Measurements from ENCODE around the gene C1orf210. TPM values are rescaled to one million over a fixed set of nuclear protein-coding genes. Genes with fewer than 3 reads are reported as not detected.

Gene C1orf210
- total and polyA plus RNA-seq, 10 donors, result not detected

GRCh38 chr1:43267818-43268425 is 17.5 kb downstream of the C1orf210 start:
- Histone ChIP-seq H3K4me3 (no peak overlapping the region), H3K36me3 (no peaks in the 10 kb centered on the region), H3K9me3 (peaks cover 0 to 10% (median 7%) of the 10 kb centered on the region in 8 donors), H3K27ac (no peak overlapping the region), H3K4me1 (peaks cover 0 to 12% (median 5%) of the 10 kb centered on the region in 6 donors), H3K27me3 (replicated peaks in 1 of 7) (peaks cover 0 to 24% (median 0%) of the 10 kb centered on the region in 7 donors)
- no peak for TF ChIP-seq POLR2A (IDR thresholded peaks at IDR 0.05)
- intact Hi-C loops (cut with DNase I; ENCODE audit: low total_unique reads), result no loop called here
- peak; percentile 28 for DNase-seq
- 81 to 95% (median 89%) methylated on average over 3 of the region's 3 CpGs for WGBS, 5 donors

DNA sequence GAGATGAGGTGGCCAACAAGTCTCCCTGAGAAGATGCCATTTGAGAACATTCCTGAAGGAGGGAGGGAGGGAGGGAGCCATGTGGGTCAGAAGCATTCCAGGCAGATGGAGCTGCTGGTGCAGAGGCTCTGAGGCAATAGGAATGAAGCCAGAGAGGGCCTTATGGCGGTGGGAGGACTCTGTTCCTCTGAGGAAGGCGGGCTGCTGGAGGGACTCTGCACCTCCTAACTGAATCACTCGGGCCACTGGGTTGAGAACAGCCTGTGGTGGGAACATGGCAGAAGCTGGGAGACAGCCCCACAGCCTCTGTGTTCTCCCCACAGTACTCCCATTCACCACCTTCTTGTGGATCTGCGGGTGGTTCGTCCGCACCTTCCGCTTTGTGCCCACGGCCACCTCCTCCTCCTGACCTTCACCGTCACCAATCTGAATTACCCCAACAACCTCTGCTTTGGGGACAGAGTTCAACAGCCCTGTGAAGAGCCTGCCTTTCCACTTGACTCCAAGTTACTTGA is 18.0 kb downstream of the C1orf210 start:
- Histone ChIP-seq H3K27ac (no peak overlapping the region), H3K27me3 (replicated peaks in 1 of 7) (peaks cover 0 to 24% (median 0%) of the 10 kb centered on the region in 7 donors), H3K4me3 (no peak overlapping the region), H3K4me1 (peaks cover 0 to 12% (median 5%) of the 10 kb centered on the region in 6 donors), H3K9me3 (peaks cover 0 to 12% (median 8%) of the 10 kb centered on the region in 8 donors), H3K36me3 (no peaks in the 10 kb centered on the region)
- intact Hi-C loops (cut with DNase I; ENCODE audit: low total_unique reads), result no loop called here
- no peak for DNase-seq
- 79 to 96% (median 92%) methylated on average over 9 of the region's 9 CpGs for WGBS, 5 donors
- no peak for TF ChIP-seq POLR2A (IDR thresholded peaks at IDR 0.05)
- TF ChIP-seq POLR2AphosphoS5 (IDR thresholded peaks at IDR 0.05), result no peak
- TF ChIP-seq, protein P1, sequence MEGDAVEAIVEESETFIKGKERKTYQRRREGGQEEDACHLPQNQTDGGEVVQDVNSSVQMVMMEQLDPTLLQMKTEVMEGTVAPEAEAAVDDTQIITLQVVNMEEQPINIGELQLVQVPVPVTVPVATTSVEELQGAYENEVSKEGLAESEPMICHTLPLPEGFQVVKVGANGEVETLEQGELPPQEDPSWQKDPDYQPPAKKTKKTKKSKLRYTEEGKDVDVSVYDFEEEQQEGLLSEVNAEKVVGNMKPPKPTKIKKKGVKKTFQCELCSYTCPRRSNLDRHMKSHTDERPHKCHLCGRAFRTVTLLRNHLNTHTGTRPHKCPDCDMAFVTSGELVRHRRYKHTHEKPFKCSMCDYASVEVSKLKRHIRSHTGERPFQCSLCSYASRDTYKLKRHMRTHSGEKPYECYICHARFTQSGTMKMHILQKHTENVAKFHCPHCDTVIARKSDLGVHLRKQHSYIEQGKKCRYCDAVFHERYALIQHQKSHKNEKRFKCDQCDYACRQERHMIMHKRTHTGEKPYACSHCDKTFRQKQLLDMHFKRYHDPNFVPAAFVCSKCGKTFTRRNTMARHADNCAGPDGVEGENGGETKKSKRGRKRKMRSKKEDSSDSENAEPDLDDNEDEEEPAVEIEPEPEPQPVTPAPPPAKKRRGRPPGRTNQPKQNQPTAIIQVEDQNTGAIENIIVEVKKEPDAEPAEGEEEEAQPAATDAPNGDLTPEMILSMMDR (IDR thresholded peaks at IDR 0.05 in 8 of 11, conservative IDR thresholded peaks at IDR 0.05 in 3 of 11), result no peak

DNA sequence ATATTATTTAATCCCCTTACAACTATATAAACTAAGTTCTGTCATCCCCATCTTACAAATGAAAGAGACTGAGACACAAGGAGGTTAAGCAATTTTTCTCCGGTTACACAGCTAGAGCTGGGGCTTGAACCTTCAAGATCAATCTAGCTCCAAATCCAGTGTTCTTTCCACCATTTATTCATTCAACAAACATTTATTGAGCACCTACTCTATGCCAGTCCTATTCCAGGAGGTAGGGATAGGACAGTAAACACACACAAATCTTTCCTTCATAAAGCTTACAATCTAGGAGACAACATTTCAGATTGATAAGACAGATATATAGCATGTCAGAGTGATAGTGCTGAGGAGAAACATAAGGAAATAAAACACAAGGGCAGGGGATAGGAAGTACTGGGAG is 18.5 kb downstream of the C1orf210 start:
- TF ChIP-seq, protein P1 (IDR thresholded peaks at IDR 0.05 in 8 of 11, conservative IDR thresholded peaks at IDR 0.05 in 3 of 11), result no peak
- no peak for TF ChIP-seq POLR2AphosphoS5 (IDR thresholded peaks at IDR 0.05)
- TF ChIP-seq POLR2A (IDR thresholded peaks at IDR 0.05), result no peak
- no peak for DNase-seq
- Histone ChIP-seq H3K4me3 (no peak overlapping the region), H3K9me3 (peaks cover 0 to 12% (median 8%) of the 10 kb centered on the region in 8 donors), H3K36me3 (no peaks in the 10 kb centered on the region), H3K4me1 (peaks cover 0 to 12% (median 5%) of the 10 kb centered on the region in 6 donors), H3K27ac (no peak overlapping the region), H3K27me3 (replicated peaks in 1 of 7) (peaks cover 0 to 24% (median 0%) of the 10 kb centered on the region in 7 donors)
- WGBS, 5 donors, result 90 to 100% (median 93%) methylated on average over 1 of the region's 1 CpG
- intact Hi-C loops (cut with DNase I; ENCODE audit: low total_unique reads), result no loop called here

DNA sequence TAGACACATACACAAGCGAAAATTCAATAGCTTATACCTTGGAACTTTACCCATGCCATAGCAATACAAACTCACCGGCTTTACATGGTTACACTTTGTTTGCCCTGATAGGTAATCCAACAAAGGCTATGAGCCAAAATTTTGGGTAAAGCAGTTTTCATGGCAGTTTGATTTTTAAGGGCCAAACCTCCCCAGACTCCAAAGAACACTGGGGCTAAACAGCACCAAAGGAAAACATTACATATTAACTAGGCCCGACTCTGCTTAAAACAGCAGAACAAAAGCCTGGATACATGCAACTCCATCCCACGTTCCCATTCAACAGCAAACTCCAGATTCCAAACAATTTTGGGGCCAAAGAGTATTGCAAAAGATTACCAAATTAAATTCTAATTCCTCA is 19.9 kb downstream of the C1orf210 start:
- TF ChIP-seq POLR2AphosphoS5 (IDR thresholded peaks at IDR 0.05), result no peak
- TF ChIP-seq, protein P1 (IDR thresholded peaks at IDR 0.05 in 8 of 11, conservative IDR thresholded peaks at IDR 0.05 in 3 of 11), result no peak
- TF ChIP-seq POLR2A (IDR thresholded peaks at IDR 0.05), result no peak
- WGBS, 5 donors, result 83 to 94% (median 90%) methylated on average over 4 of the region's 4 CpGs
- no peaks in the 10 kb centered on the region for H3K36me3 ChIP-seq
- peaks cover 0 to 3% (median 1%) of the 10 kb centered on the region in 6 donors for H3K4me1 ChIP-seq
- intact Hi-C loops (cut with DNase I; ENCODE audit: low total_unique reads), result no loop called here
- H3K27ac ChIP-seq, result no peak overlapping the region
- H3K27me3 ChIP-seq (replicated peaks in 1 of 7), result peaks cover 0 to 13% (median 0%) of the 10 kb centered on the region in 7 donors
- no peak overlapping the region for H3K4me3 ChIP-seq
- DNase-seq, result no peak
- peaks cover 0 to 12% (median 8%) of the 10 kb centered on the region in 8 donors for H3K9me3 ChIP-seq

All from spleen (tissue), 11 donors.